Prostate gland (tissue), 2 donors: Measurements from ENCODE around the gene TMEM181. TPM values are rescaled to one million over a fixed set of nuclear protein-coding genes. Genes with fewer than 3 reads are reported as not detected.
A peak's percentile ranks its signal among the peaks of the same experiment; 100 is the strongest.

ENCODE experiments used
- DNase-seq: peaks from one replicate; pipeline ENCODE4 v3.0.0-alpha.2; 2019; ENCODE audit warnings: low spot score
- H3K27ac ChIP-seq, 2 donors: fragments of 200-600 bp; sonication (generic); 2 replicates each; pipeline ENCODE4 v1.5.1; 2017 to 2019
- H3K27me3 ChIP-seq: fragments of 200-600 bp; sonication (generic); replicated peaks from 2 replicates; pipeline ENCODE4 v1.5.1; 2019; ENCODE audit not compliant: insufficient read depth
- H3K36me3 ChIP-seq, 2 donors: fragments of 200-600 bp; sonication (generic); 1 replicate in 1 of 2; 2 replicates in 1 of 2; pipeline versions ENCODE4 v1.5.1 to v1.8.1; 2017 to 2019
- H3K4me1 ChIP-seq: fragments of 200-600 bp; sonication (generic); replicated peaks from 2 replicates; pipeline ENCODE4 v1.5.1; 2019
- H3K4me3 ChIP-seq, 2 donors: fragments of 200-600 bp; sonication (generic); 2 replicates each; pipeline ENCODE4 v1.5.1; 2017 to 2019
- H3K9me3 ChIP-seq: fragments of 200-600 bp; sonication (generic); 2 replicates; pipeline ENCODE4 v1.5.1; 2017
- CTCF ChIP-seq, 4 experiments: fragments of 200-600 bp in 2 of 4; fragments of 450-650 bp in 2 of 4; sonication (generic) in 2 of 4; IDR thresholded peaks; 1 replicate in 3 of 4; 2 replicates in 1 of 4; pipeline ENCODE4 v1.5.1; 2016 to 2019; ENCODE audit warnings: antibody characterized with exemption in 4 of 4, mild to moderate bottlenecking in 2 of 4, moderate library complexity in 2 of 4
- POLR2A ChIP-seq: fragments of 450-650 bp; IDR thresholded peaks from one replicate; pipeline ENCODE4 v1.6.1; 2016; ENCODE audit warnings: antibody characterized with exemption, mild to moderate bottlenecking
- POLR2AphosphoS5 ChIP-seq: sonication (generic); formaldehyde crosslinking; IDR thresholded peaks from one replicate; pipeline ENCODE4 v1.6.1; 2017; ENCODE audit warnings: antibody characterized with exemption
- WGBS: methylation state at CpG from one replicate; pipeline ENCODE4 v1.1.5; 2018; 5-methylcytosine and 5-hydroxymethylcytosine counted together
- intact Hi-C: fragments of 100-400 bp; cut with DNase I; formaldehyde crosslinking; loops from one replicate; pipeline ENCODE4 v1.14.2; 2022
- total RNA-seq, 2 donors: library from RNA; depleted of rRNA; stranded (reverse); fragments of >200 nt; gene quantifications; one replicate each; pipeline ENCODE4 v1.1.0, GENCODE V29; 2016

TMEM181 gene
- total RNA-seq, 2 donors from 2014 or later = 26.0 to 67.9 TPM

GRCh38 chr6:158619922-158620801 is 60.3 kb downstream of the TMEM181 start:
- WGBS = 76% methylated on average over 17 of the region's 17 CpGs
- intact Hi-C loops = no loop called here
- H3K9me3 ChIP-seq = no peaks in the 10 kb centered on the region
- no peak overlapping the region for H3K4me3 ChIP-seq
- TF ChIP-seq CTCF (IDR thresholded peaks at IDR 0.05) (no peak), POLR2AphosphoS5 (peak; percentile 32)
- no peaks in the 10 kb centered on the region for H3K4me1 ChIP-seq
- DNase-seq = no peak
- no peak overlapping the region for H3K27ac ChIP-seq
- no peaks in the 10 kb centered on the region for H3K27me3 ChIP-seq
- no peaks in the 10 kb centered on the region for H3K36me3 ChIP-seq

- intact Hi-C loops = no loop called here
- H3K27me3 ChIP-seq = no peaks in the 10 kb centered on the region
- WGBS = 62% methylated on average over 13 of the region's 13 CpGs
- H3K9me3 ChIP-seq = no peaks in the 10 kb centered on the region
- H3K4me3 ChIP-seq = no peak overlapping the region
- no peak for TF ChIP-seq CTCF (IDR thresholded peaks at IDR 0.05)
- no peak for TF ChIP-seq POLR2AphosphoS5
- TF ChIP-seq POLR2A = no peak
- DNase-seq = no peak
- H3K36me3 ChIP-seq = no peaks in the 10 kb centered on the region
- no peak overlapping the region for H3K27ac ChIP-seq
- H3K4me1 ChIP-seq = no peaks in the 10 kb centered on the region
Measured at GRCh38 chr6:158620963-158621693, 61.2 kb downstream of the TMEM181 start.

- H3K27ac ChIP-seq = no peak overlapping the region
- no peaks in the 10 kb centered on the region for H3K4me1 ChIP-seq
- 89% methylated on average over 25 of the region's 25 CpGs for WGBS
- TF ChIP-seq CTCF (IDR thresholded peaks at IDR 0.05) = no peak
- TF ChIP-seq POLR2A = no peak
- no peak for TF ChIP-seq POLR2AphosphoS5
- no peak for DNase-seq
- H3K27me3 ChIP-seq = no peaks in the 10 kb centered on the region
- no peaks in the 10 kb centered on the region for H3K9me3 ChIP-seq
- H3K36me3 ChIP-seq = no peaks in the 10 kb centered on the region
- intact Hi-C loops = no loop called here
- H3K4me3 ChIP-seq = no peak overlapping the region
Measured at GRCh38 chr6:158621694-158622544, 62.0 kb downstream of the TMEM181 start.

GRCh38 chr6:158622545-158623190 is 62.8 kb downstream of the TMEM181 start:
- intact Hi-C loops = no loop called here
- 85% methylated on average over 10 of the region's 10 CpGs for WGBS
- H3K4me1 ChIP-seq = no peaks in the 10 kb centered on the region
- TF ChIP-seq POLR2AphosphoS5 (no peak), POLR2A (no peak), CTCF (IDR thresholded peaks at IDR 0.05) (no peak)
- no peaks in the 10 kb centered on the region for H3K27me3 ChIP-seq
- no peak for DNase-seq
- H3K27ac ChIP-seq = no peak overlapping the region
- H3K4me3 ChIP-seq = no peak overlapping the region
- no peaks in the 10 kb centered on the region for H3K36me3 ChIP-seq
- no peaks in the 10 kb centered on the region for H3K9me3 ChIP-seq
